ENCODE results near the gene PGAP3. TPM values are rescaled to one million over a fixed set of nuclear protein-coding genes. Genes with fewer than 3 reads are reported as not detected.

PGAP3 gene
- total RNA-seq, 1 experiment from 2014 or later, result 5.9 TPM

GRCh38 chr17:39666601-39667261 is 21.1 kb downstream of the PGAP3 start:
- H4K20me1 ChIP-seq (ENCODE audit: low read length), result no peaks in the 10 kb centered on the region
- no peaks in the 10 kb centered on the region for H3K9me2 ChIP-seq (replicated peaks; ENCODE audit: low read length)
- H3K4me3 ChIP-seq (ENCODE audit: low read length), result no peak overlapping the region
- BruUV-seq (replicated peaks), result no TSS peak
- H3K4me2 ChIP-seq (ENCODE audit: low read length), result no peak overlapping the region
- intact Hi-C loops (cut with micrococcal nuclease), result no loop called here
- TF ChIP-seq EZH2 (IDR thresholded peaks at IDR 0.05; ENCODE audit: low read length, unreplicated experiment) (no peak), EZH2phosphoT487 (IDR thresholded peaks at IDR 0.05; ENCODE audit: borderline replicate concordance, low read length) (no peak)
- TF ChIP-seq, protein P1, sequence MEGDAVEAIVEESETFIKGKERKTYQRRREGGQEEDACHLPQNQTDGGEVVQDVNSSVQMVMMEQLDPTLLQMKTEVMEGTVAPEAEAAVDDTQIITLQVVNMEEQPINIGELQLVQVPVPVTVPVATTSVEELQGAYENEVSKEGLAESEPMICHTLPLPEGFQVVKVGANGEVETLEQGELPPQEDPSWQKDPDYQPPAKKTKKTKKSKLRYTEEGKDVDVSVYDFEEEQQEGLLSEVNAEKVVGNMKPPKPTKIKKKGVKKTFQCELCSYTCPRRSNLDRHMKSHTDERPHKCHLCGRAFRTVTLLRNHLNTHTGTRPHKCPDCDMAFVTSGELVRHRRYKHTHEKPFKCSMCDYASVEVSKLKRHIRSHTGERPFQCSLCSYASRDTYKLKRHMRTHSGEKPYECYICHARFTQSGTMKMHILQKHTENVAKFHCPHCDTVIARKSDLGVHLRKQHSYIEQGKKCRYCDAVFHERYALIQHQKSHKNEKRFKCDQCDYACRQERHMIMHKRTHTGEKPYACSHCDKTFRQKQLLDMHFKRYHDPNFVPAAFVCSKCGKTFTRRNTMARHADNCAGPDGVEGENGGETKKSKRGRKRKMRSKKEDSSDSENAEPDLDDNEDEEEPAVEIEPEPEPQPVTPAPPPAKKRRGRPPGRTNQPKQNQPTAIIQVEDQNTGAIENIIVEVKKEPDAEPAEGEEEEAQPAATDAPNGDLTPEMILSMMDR (conservative IDR thresholded peaks at IDR 0.05; ENCODE audit: low read depth, low read length), result no peak
- ATAC-seq (no peak), DNase-seq (no peak)
- H3F3A ChIP-seq (ENCODE audit: low read length, unreplicated experiment), result no peaks in the 10 kb centered on the region
- ChIA-PET CTCF (interaction anchor here (1.5 kb wide), 1 partner anchor 45 kb away, joined by 4 read pairs; no protein-coding TSS in a partner anchor), POLR2A (ENCODE audit: unreplicated experiment) (no interaction called here)
- H3K9me3 ChIP-seq (ENCODE audit: low read length), result no peaks in the 10 kb centered on the region
- H3K9ac ChIP-seq (ENCODE audit: low read length), result no peak overlapping the region
- no peaks in the 10 kb centered on the region for H3K27me3 ChIP-seq (ENCODE audit: low read length)
- no peaks in the 10 kb centered on the region for H3K79me2 ChIP-seq (ENCODE audit: low read length)
- H3K27ac ChIP-seq (ENCODE audit: low read length), result no peak overlapping the region
- H3K4me1 ChIP-seq (ENCODE audit: insufficient read depth, low read length), result peaks cover 4% of the 10 kb centered on the region; the same call in 1 of the 2 replicates
- H2AFZ ChIP-seq (ENCODE audit: low read length), result no peak overlapping the region
- no peaks in the 10 kb centered on the region for H3K36me3 ChIP-seq (ENCODE audit: low read depth, low read length)

DNA sequence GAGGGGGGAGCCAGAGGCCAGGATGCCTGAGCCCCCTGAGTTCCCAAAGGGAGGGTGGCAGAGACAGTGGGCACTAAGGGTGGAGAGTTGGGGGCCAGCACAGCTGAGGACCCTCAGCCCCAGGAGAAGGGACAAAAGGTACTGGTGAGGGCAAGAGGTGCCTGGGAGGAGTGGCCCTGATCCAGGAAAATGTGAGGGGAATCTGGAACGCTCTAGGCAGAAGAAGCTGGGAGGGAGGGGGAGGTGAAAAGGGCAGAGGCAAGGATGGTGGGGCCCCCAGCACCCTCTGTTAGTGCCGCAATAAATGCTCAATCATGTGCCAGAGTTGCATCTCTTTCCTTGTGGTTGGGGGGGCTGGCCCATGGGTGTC is 21.6 kb downstream of the PGAP3 start:
- H3K27ac ChIP-seq (ENCODE audit: low read length), result no peak overlapping the region
- no peak overlapping the region for H2AFZ ChIP-seq (ENCODE audit: low read length)
- POLR2A ChIA-PET (ENCODE audit: unreplicated experiment), result no interaction called here
- H3K4me2 ChIP-seq (ENCODE audit: low read length), result no peak overlapping the region
- ATAC-seq (no peak), DNase-seq (no peak)
- no peak overlapping the region for H3K9ac ChIP-seq (ENCODE audit: low read length)
- H3K4me1 ChIP-seq (ENCODE audit: insufficient read depth, low read length), result peaks cover 4% of the 10 kb centered on the region; the same call in 1 of the 2 replicates
- no peaks in the 10 kb centered on the region for H3K79me2 ChIP-seq (ENCODE audit: low read length)
- CTCF ChIA-PET, result interaction anchor here (1.1 to 1.5 kb wide), 2 partner anchors 34 to 45 kb away, joined by 3 to 4 read pairs; partner anchors contain the start of gene ERBB2
- no peaks in the 10 kb centered on the region for H4K20me1 ChIP-seq (ENCODE audit: low read length)
- no TSS peak for BruUV-seq (replicated peaks)
- H3K27me3 ChIP-seq (ENCODE audit: low read length), result no peaks in the 10 kb centered on the region
- H3K4me3 ChIP-seq (ENCODE audit: low read length), result no peak overlapping the region
- H3K36me3 ChIP-seq (ENCODE audit: low read depth, low read length), result no peaks in the 10 kb centered on the region
- no peaks in the 10 kb centered on the region for H3F3A ChIP-seq (ENCODE audit: low read length, unreplicated experiment)
- intact Hi-C loops (cut with micrococcal nuclease), result no loop called here
- no peaks in the 10 kb centered on the region for H3K9me3 ChIP-seq (ENCODE audit: low read length)
- no peak for TF ChIP-seq EZH2 (IDR thresholded peaks at IDR 0.05; ENCODE audit: low read length, unreplicated experiment)
- TF ChIP-seq, protein P1 (conservative IDR thresholded peaks at IDR 0.05; ENCODE audit: low read depth, low read length), result no peak
- TF ChIP-seq EZH2phosphoT487 (IDR thresholded peaks at IDR 0.05; ENCODE audit: borderline replicate concordance, low read length), result no peak
- no peaks in the 10 kb centered on the region for H3K9me2 ChIP-seq (replicated peaks; ENCODE audit: low read length)

DNA sequence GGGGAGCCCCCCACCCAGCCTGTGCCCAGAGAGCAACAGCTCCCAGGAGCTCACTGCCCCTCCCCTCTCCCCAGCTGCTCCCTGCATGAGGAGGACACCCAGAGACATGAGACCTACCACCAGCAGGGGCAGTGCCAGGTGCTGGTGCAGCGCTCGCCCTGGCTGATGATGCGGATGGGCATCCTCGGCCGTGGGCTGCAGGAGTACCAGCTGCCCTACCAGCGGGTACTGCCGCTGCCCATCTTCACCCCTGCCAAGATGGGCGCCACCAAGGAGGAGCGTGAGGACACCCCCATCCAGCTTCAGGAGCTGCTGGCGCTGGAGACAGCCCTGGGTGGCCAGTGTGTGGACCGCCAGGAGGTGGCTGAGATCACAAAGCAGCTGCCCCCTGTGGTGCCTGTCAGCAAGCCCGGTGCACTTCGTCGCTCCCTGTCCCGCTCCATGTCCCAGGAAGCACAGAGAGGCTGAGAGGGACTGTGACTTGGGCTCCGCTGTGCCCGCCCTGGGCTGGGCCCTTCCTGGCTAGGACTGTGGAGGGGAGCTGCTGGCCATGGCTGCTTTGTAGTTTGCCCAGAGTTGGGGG is 22.1 kb downstream of the PGAP3 start:
- Histone ChIP-seq H3K79me2 (ENCODE audit: low read length) (no peaks in the 10 kb centered on the region), H3K27ac (ENCODE audit: low read length) (no peak overlapping the region), H3K4me1 (ENCODE audit: insufficient read depth, low read length) (peaks cover 4% of the 10 kb centered on the region; the same call in 1 of the 2 replicates), H3K4me3 (ENCODE audit: low read length) (no peak overlapping the region), H3K9me2 (replicated peaks; ENCODE audit: low read length) (no peaks in the 10 kb centered on the region), H3F3A (ENCODE audit: low read length, unreplicated experiment) (no peaks in the 10 kb centered on the region), H3K9ac (ENCODE audit: low read length) (no peak overlapping the region), H3K4me2 (ENCODE audit: low read length) (no peak overlapping the region), H3K36me3 (ENCODE audit: low read depth, low read length) (no peaks in the 10 kb centered on the region), H4K20me1 (ENCODE audit: low read length) (no peaks in the 10 kb centered on the region), H3K27me3 (ENCODE audit: low read length) (no peaks in the 10 kb centered on the region), H2AFZ (ENCODE audit: low read length) (no peak overlapping the region), H3K9me3 (ENCODE audit: low read length) (no peaks in the 10 kb centered on the region)
- ChIA-PET POLR2A (ENCODE audit: unreplicated experiment) (interaction anchor here (0.6 kb wide), 1 partner anchor 683 kb away, joined by 4 read pairs; no protein-coding TSS in a partner anchor), CTCF (interaction anchor here (0.6 to 1.1 kb wide), 3 partner anchors 10 to 34 kb away, joined by 3 read pairs; partner anchors contain the start of gene ERBB2)
- no TSS peak for BruUV-seq (replicated peaks)
- ATAC-seq (peak; percentile 82), DNase-seq (peak; percentile 50)
- no peak for TF ChIP-seq EZH2phosphoT487 (IDR thresholded peaks at IDR 0.05; ENCODE audit: borderline replicate concordance, low read length)
- TF ChIP-seq EZH2 (IDR thresholded peaks at IDR 0.05; ENCODE audit: low read length, unreplicated experiment), result no peak
- TF ChIP-seq, protein P1 (conservative IDR thresholded peaks at IDR 0.05; ENCODE audit: low read depth, low read length), result peak; percentile 52; the same call in 1 of the 2 replicates
- intact Hi-C loops (cut with micrococcal nuclease), result no loop called here

Data from PC-3 (cell line).